Muscle layer of colon (tissue), 2 donors: ENCODE measurements around the gene ZC3HAV1.
A peak's percentile ranks its signal among the peaks of the same experiment; 100 is the strongest.

Source experiments
- H3K27ac ChIP-seq: one replicate; pipeline ENCODE4 v1.7.0; 2013; ENCODE audit warnings: low read depth, mild to moderate bottlenecking, low read length, moderate library complexity
- H3K27me3 ChIP-seq, 2 donors: one replicate each; pipeline ENCODE4 v1.7.0; 2013; ENCODE audit warnings: low read length in 2 of 2, mild to moderate bottlenecking in 2 of 2; ENCODE audit not compliant: insufficient read depth in 2 of 2, control insufficient read depth in 1 of 2
- H3K36me3 ChIP-seq: one replicate; pipeline ENCODE4 v1.7.0; 2013; ENCODE audit warnings: mild to moderate bottlenecking, low read length; ENCODE audit not compliant: insufficient read depth
- H3K4me1 ChIP-seq: one replicate; pipeline ENCODE4 v1.7.0; 2013; ENCODE audit warnings: mild to moderate bottlenecking, low read length; ENCODE audit not compliant: insufficient read depth
- H3K4me3 ChIP-seq, 2 donors: one replicate each; pipeline ENCODE4 v1.7.0; 2013; ENCODE audit warnings: low read length in 2 of 2, low read depth in 1 of 2, mild to moderate bottlenecking in 1 of 2, moderate library complexity in 1 of 2
- H3K9ac ChIP-seq: one replicate; pipeline ENCODE4 v1.7.0; 2013; ENCODE audit warnings: low read length
- H3K9me3 ChIP-seq: one replicate; pipeline ENCODE4 v1.7.0; 2013; ENCODE audit warnings: mild to moderate bottlenecking, low read length
- donor health status: abdominal sarcoma.
- donor health status: Adenocarcinoma of cecum.

The ZC3HAV1 gene

DNA sequence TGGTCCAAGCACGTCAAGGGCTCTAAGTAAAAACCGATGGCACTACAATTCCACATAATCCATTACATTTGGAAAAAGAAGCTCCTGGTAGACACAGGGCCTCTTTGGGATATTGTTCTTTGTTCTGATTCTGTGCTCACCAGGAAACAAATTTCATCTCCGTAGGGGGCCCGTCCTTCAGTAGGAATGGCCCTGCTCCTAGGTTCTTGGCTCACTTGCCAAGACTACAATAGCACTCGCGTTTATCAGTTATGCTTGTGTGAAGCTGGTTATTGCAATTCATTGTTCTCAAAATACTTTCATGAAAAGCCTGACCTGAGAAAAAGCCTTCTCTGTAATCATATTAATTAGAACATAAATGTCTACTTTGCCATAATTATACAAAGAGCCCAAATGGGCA lies 63.4 kb downstream of the ZC3HAV1 start:
- Histone ChIP-seq H3K9me3 (no peaks in the 10 kb centered on the region), H3K27me3 (no peaks in the 10 kb centered on the region), H3K27ac (no peak overlapping the region), H3K36me3 (peaks cover 21% of the 10 kb centered on the region), H3K4me3 (no peak overlapping the region), H3K4me1 (no peaks in the 10 kb centered on the region), H3K9ac (no peak overlapping the region)

DNA sequence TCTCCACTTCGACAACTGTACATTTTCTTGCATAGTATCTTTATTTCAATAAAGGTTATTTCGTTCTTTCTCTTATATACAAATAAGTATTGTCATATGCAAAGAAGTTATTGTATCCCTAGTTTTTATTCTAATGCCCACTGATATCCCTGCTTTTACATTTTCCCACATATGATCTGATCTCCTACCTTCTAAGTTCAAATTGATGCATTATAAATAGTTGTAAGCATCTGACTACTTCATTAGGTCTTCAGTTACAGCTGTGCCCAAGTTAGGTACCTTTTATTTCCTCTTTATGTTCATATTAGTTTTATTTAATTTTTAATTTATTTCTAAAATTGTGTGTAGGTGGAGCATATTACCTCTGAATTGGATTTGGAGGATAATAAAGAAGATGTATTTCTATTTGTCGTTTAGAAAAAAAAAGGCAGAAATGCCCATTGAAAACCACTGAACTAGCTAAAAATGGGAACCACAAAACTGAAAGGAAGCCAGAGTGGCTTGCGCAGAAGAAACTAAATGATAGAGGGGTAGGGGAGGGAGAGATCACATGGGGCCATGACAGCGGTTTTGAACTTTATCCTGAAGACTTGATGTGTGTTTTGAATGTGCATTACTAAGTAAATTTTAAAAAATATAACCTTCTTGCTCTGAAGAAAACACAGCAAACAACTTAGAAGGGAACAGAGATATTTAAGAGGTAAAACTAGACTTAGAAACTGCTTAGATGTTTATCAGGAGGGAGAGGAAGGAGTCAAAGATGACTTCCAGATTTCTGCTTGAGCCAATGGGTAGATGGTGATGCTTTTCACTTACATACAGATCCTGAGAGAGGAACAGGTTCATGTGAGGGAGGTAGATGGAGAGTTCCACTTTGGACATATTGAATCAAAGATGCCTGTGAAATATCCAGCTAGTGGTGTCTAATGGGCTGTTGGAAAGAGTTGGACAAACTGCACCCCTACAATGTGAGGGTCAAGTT lies 64.4 kb downstream of the ZC3HAV1 start:
- H3K9ac ChIP-seq, result no peak overlapping the region
- H3K9me3 ChIP-seq, result no peaks in the 10 kb centered on the region
- H3K27me3 ChIP-seq, result no peaks in the 10 kb centered on the region
- H3K4me1 ChIP-seq, result no peaks in the 10 kb centered on the region
- H3K36me3 ChIP-seq, result peaks cover 20% of the 10 kb centered on the region
- no peak overlapping the region for H3K4me3 ChIP-seq
- no peak overlapping the region for H3K27ac ChIP-seq

DNA sequence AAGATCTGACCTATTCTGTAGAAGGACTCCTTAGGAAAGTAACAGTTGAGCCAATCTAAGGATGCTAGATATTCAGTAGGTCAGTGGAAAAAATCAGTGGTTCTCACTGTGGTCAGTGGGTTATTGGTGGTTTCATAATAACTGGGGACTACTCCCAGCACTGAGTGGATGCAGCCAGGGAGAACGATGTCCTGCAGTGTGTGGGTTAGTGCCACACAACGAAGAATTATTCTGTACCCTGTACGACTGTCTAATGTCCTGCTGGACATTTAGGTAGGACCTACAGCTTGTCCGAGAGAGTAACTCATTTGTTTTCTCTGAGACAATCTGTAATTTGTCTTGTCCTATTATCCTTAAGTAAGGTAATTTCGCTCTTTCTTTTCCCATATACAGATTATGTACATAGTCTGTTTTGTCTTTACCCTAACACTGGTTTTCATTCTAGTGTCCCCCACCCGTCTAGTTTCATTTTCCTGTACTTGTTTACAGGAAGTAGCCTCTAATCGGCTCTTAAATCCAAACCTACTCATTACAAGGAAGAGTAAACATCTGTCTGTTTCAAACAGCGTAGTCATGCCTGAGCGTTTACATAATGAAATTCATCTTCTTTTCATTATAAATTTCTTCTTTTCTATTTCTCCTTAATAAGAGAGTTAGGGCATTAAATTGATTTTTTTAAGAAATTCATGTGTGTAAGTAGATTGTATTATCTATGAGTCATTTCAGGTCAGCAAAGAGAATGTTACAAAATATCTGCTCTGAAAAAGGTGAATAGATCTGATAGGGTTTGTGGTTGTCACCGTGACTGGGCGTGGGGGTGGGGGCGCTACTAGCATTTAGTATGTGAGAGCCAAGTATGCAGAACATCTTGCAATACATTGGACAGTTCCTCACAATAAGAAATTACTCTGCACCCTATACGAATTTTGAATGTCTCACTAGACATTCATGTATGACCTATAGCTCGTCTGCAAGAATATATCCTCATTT lies 65.4 kb downstream of the ZC3HAV1 start:
- Histone ChIP-seq H3K4me3 (no peak overlapping the region), H3K9ac (no peak overlapping the region), H3K27ac (no peak overlapping the region), H3K9me3 (no peaks in the 10 kb centered on the region), H3K27me3 (no peaks in the 10 kb centered on the region), H3K4me1 (no peaks in the 10 kb centered on the region), H3K36me3 (peaks cover 13% of the 10 kb centered on the region)

DNA sequence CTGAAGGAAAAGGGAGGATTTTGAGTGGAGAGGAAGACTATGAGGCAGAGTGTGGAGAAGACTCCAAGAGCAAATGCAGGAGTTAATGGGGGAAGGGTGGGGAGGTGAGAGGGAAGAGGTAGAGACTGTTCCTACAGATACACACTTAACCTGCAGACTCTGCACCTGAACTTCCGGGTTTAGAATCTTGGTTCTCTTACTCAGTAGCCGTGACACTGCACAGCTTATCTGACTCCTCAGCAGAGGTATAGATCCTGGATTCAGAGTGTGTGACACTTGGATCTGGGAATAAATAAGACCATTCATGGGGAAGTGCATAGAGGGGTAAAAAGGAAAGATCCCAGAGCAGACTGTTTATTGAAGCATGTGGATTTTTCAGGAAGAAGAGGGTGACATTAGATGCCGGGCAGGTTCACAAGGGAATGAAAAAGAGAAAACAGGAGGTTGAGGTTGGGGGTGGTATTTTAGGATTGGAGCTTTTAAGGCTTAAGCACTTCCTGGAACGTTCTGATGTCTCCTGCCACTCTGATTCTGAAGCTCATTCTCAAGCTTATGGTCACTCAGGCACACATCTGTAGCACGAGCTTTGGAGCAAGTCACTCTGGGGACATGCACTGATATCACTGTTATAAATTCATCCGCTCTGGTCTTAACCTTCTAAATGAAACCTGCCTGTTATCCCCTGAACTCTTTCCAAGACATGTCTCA lies 68.0 kb downstream of the ZC3HAV1 start:
- peaks cover 6% of the 10 kb centered on the region for H3K36me3 ChIP-seq
- no peaks in the 10 kb centered on the region for H3K4me1 ChIP-seq
- H3K27ac ChIP-seq, result no peak overlapping the region
- H3K9me3 ChIP-seq, result no peaks in the 10 kb centered on the region
- H3K4me3 ChIP-seq, result no peak overlapping the region
- H3K27me3 ChIP-seq, result no peaks in the 10 kb centered on the region
- no peak overlapping the region for H3K9ac ChIP-seq

DNA sequence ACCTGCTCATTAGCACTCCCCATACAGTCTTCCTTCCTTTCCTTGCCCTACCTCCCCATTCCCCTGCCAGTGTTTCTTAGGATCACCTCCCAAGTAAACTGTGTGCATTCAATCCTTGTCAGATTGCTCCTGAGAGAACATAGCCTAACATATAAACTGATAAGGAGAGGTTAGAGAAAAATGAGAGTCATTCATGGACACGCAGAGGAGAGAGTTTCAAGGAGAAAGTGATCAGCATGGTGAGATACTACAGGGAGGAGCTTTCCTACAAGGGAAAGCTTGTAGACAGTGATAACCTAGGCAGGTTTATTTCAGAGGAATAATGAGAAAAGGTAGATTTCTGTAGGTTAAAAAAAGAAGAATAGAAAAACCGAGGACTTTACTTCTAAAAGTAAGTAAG lies 70.8 kb downstream of the ZC3HAV1 start:
- Histone ChIP-seq H3K4me1 (peaks cover 10% of the 10 kb centered on the region), H3K9ac (no peak overlapping the region), H3K9me3 (no peaks in the 10 kb centered on the region), H3K4me3 (no peak overlapping the region), H3K27ac (no peak overlapping the region), H3K27me3 (no peaks in the 10 kb centered on the region), H3K36me3 (no peaks in the 10 kb centered on the region)

DNA sequence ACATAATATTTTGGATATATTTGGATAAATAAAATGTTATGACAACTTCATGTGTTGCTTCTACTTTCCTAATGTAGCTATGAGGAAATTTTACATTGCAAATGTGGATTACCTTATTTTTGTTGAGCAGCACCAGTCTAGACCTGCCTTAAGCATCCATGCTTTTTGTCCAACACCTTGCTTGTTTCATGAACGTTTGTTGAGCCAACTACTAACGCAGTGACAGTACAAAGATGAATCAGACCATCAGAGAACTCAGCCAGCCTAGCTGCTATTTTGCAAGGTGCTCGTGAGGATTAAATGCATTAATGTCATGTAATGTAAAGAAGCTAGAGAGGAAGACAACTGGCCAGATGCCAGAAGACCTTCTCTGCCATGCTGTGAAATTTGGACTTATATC lies 72.6 kb downstream of the ZC3HAV1 start:
- Histone ChIP-seq H3K9me3 (no peaks in the 10 kb centered on the region), H3K27ac (no peak overlapping the region), H3K27me3 (no peaks in the 10 kb centered on the region), H3K4me3 (no peak overlapping the region), H3K4me1 (peaks cover 10% of the 10 kb centered on the region), H3K9ac (no peak overlapping the region), H3K36me3 (no peaks in the 10 kb centered on the region)

DNA sequence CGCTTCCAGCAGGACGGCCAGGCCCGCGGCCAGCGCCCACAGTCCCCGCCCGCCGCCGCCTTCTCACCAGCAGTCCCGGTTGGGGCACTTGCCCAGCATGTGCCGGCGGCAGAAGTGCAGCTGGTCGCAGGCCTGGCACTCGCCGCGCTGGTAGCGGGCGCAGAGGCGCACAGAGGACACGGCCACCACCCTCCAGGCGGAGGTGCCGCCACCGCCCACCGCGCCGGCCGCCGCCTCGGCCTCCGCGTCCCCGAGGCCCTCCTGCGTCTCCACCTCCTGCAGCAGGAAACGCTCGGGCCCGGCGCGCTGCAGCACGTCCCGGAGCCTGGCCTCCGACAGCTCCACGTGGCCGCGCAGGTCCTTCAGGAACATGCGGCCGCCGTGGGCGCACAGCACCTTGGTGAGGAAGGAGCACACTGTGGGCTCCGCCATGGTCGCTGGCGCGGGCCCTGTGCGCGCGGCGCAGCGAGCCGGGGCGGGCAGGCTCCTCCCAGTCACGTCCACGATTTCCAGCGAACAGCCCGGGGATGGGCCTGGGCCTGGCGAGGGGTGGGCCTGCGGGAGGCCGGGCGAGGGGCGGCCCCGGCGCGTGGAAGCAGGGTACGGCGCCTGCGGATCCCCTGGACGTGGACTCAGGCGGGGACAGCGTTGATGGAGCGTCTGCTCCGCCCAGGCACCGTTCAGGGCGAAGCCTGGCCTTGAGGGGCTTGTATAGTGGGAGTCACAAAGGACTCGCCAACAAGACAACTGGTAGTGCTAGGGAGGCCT lies 73.8 kb downstream of the ZC3HAV1 start, which contains the start of gene ZC3HAV1L:
Gene ZC3HAV1L, minus strand, starts transcription at position 457 of the 768 bp plus-strand sequence. Its CDS starts 25 bp downstream, at position 432.
- Histone ChIP-seq H3K27me3 (no peaks in the 10 kb centered on the region), H3K9ac (no peak within 1 kb of the TSS), H3K4me1 (peaks cover 10% of the 10 kb centered on the region), H3K9me3 (no peaks in the 10 kb centered on the region), H3K27ac (peak within 1 kb of the TSS; percentile 19), H3K36me3 (peaks cover 3% of the 10 kb centered on the region), H3K4me3 (peak within 1 kb of the TSS; percentile 52 to 60)

DNA sequence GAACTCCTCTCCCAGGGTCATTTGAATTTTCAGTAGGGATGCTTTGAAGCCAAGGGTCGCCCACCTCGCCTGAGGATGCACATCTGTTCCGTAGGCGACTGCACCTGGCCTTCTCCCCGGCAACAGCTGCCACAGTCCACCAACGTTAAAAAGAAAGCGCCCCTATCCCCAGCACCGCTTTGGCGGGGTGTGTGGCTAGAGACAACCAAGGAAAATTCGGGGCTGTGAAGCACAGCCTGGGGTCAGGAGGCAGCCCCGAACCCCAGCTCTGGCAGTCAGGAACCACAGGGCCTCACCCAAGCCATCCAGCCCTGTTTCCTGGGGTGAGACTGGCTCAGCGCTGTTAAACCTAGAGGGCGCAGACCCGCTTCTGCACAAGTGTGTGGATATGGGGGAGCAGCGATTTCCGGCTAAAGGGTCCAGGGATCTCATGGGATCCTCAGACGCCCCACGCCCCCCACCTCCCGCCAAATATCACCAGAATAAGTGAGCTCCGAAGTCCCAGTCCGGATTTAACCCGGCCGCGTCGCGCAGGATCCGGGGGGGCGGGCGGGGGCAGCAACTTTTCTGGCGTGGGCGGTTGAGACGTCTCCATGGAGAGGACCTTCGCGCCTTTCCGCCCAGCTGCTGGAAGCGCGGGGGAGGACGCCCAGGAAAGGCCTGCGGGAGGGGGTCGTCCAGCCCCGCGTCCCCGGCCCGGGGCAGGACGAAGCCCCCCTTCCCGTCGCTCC lies 74.5 kb downstream of the ZC3HAV1 start:
- Histone ChIP-seq H3K4me1 (peaks cover 10% of the 10 kb centered on the region), H3K4me3 (peak overlapping the region; percentile 52 to 60), H3K9ac (no peak overlapping the region), H3K9me3 (no peaks in the 10 kb centered on the region), H3K27ac (peak overlapping the region; percentile 19), H3K36me3 (peaks cover 3% of the 10 kb centered on the region), H3K27me3 (no peaks in the 10 kb centered on the region)

DNA sequence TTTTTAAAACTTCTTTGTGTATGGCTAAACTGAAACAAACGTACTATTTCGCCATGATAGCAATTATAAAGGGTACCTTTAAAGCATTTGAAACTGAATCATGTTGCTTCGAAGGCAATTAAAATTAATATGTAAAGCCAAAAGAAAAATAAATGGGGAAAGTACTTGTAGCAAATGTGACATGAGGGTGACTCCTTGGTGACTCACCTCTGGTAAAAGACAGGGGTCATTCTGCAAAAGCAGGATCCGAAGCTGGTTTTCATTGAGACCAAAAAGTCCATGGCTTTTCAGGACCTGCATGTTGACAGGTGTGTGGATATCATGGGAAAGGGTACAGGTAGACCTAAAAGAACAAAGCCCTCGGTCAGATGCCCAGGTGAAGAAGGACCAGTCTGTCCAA lies 75.2 kb downstream of the ZC3HAV1 start:
- H3K27ac ChIP-seq, result no peak overlapping the region
- no peaks in the 10 kb centered on the region for H3K9me3 ChIP-seq
- no peaks in the 10 kb centered on the region for H3K27me3 ChIP-seq
- peak overlapping the region in 1 of 2 donors; percentile 60 for H3K4me3 ChIP-seq
- peaks cover 7% of the 10 kb centered on the region for H3K36me3 ChIP-seq
- no peak overlapping the region for H3K9ac ChIP-seq
- H3K4me1 ChIP-seq, result peaks cover 10% of the 10 kb centered on the region
